Esophagus muscularis mucosa (tissue), 3 donors: ENCODE data around the gene CCDC88C.

Source experiments
- POLR2A ChIP-seq: fragments of 450-650 bp; IDR thresholded peaks from one replicate; pipeline ENCODE4 v1.6.1; 2017; ENCODE audit warnings: antibody characterized with exemption, moderate library complexity, mild to moderate bottlenecking, low read depth
- TF ChIP-seq, protein P1 (sequence below), 3 experiments: fragments of 200-600 bp in 2 of 3; fragments of 450-650 bp in 1 of 3; sonication (generic) in 2 of 3; IDR thresholded peaks; one replicate each; pipeline ENCODE4 v1.5.1; 2017 to 2019; ENCODE audit warnings: antibody characterized with exemption in 3 of 3, mild to moderate bottlenecking in 2 of 3, moderate library complexity in 1 of 3

DNA sequence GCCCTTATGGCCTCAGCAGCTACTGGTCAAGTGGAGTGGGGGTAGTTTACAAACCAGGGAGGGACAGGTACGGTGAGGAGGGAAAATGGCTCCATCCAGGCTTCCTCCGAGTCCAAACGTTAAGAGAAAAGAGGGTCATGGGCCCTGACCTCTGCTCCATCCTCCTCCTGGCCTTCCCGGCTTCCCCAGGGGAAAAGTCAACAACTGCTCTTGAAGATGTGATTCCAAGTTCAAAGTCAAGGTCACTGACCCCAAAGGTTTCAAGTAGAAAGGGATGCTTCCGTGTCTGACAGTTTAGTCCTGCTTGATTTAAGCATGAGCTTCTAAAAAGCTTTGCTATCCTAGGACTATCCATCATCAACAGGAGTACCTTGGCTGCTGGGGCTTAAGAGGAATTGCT lies 28.5 kb downstream of the CCDC88C start:
- TF ChIP-seq, protein P1, sequence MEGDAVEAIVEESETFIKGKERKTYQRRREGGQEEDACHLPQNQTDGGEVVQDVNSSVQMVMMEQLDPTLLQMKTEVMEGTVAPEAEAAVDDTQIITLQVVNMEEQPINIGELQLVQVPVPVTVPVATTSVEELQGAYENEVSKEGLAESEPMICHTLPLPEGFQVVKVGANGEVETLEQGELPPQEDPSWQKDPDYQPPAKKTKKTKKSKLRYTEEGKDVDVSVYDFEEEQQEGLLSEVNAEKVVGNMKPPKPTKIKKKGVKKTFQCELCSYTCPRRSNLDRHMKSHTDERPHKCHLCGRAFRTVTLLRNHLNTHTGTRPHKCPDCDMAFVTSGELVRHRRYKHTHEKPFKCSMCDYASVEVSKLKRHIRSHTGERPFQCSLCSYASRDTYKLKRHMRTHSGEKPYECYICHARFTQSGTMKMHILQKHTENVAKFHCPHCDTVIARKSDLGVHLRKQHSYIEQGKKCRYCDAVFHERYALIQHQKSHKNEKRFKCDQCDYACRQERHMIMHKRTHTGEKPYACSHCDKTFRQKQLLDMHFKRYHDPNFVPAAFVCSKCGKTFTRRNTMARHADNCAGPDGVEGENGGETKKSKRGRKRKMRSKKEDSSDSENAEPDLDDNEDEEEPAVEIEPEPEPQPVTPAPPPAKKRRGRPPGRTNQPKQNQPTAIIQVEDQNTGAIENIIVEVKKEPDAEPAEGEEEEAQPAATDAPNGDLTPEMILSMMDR (IDR thresholded peaks at IDR 0.05): no peak
- no peak for TF ChIP-seq POLR2A
